Inflammatory macrophage (primary cell): ENCODE measurements around the gene TSHZ2.
"Not testable (repeated sequence)": the region's sequence is repeated elsewhere in the genome, so short reads cannot be mapped to it uniquely, and the experiment has no call there.

Source experiments
- DNase-seq, 2 donors: peaks; one replicate each; pipeline ENCODE4 v3.0.0-alpha.2; 2020 to 2022

Gene TSHZ2

DNA sequence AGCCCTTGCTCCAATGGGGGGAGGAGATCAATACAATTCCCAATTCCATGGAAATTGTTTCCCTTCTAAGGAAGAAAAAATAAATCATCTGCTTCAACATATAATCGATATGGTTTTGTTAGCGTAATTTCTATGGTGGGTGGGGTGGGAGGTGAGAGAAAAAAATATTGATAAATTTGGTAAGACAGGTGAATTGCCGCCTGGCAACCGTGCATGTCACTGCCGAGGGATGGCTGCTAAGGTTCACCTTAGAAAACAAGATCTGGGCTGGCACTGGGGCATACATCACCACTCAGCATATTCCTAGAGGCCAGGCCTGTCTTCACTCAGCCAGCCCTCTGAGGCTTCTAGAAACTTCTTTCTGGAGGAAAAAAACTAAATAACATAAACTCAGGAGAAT, 517.4 kb downstream of the TSHZ2 start:
- no peak for DNase-seq

DNA sequence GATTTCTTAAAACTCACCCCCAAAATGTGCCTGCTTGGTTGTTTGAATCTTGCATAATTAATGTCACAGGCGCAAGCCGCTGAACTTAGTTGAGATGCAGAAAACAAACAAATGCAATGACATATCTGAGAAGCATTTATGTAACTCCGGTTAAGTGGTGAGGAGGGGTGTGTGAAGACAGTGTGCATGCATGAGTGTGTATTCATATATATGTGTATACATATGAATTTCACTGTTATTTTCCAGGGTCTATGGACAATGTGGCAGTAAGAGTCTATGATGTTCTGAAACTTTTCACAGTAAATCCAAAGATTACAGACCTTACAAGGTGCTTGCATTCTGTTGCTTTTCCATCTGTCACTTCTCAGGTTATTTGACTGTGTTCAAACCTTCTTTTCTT, 518.5 kb downstream of the TSHZ2 start:
- no peak for DNase-seq

DNA sequence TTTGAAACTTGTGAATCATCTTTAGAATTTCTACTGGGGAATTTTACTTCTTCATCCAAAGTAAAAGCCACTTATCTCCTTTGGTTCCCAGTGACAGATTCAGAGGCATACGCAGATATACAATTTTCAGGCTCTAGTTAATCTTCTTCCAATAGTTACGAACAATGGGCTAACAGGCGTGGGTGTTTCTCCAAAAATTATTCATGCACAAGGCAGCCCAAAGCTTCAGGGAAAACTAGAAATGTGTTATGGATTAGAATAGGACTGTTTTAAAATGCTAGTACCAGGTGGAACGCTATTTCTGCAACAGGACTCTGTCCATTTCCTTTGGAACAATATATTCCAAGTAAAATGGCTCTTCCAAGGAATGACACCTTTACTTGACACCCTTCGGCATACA, 519.3 kb downstream of the TSHZ2 start:
- DNase-seq, result no peak

DNA sequence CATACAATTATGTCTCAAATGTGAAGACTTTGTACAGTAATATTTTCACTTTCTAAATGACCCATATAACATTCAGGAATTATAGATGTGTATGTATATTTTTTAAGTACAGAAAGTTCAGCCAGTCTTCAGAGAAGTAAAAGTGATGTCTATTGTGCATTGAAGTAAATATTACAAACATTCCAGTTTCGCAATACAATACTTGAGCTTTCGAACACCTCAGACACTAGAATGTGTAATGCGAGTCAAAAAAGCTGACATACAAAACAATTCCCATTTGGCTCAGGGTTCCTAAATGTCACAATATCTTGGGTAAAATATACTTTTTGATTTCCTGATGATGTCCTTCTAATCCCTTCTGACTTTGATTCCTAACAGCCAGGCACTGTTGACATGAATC, 520.1 kb downstream of the TSHZ2 start:
- DNase-seq, result no peak

DNA sequence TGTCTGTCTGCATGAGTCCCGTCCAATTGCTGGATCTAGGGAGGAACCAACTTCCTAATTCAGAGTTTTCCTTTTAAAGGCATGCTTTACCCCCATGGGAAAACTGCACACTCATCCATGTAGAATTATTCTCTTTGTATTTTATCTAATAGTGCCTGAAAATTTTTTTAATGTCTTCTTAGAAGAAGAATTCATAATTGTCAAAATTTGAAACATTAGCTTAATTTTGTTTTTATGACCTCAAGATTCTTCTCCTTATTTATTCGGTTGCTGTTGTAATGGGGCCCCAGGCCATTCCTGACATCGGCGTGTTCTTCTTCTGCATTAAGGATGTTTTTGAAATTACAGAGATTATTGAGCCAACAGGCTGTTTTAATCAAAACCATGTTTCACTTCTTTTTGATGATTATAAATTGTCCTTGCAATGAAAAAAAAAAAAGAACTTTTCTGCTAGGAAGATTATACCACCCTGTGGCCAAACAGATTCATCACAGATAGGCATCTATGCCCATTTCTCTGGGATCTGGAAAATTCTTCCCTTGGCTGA, 521.2 kb downstream of the TSHZ2 start:
- DNase-seq, result no peak

DNA sequence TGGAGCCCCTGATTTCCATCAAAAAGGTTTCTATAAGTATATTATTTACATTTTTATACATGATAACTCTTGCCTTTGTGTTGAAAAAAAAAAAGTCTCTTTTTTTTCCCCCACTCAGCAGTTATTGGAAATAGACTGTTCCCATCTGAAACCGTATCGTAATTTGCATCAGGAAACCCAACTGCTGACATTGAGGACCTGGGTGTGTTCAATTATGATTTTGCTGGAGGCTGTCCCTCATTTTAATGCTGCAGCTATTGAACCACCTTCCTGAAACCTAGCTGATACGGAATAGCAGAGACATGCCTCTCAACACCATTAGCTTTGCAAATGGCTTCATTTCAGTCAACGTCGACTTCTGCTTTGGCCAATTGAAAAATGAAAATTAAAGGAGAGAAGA, 522.6 kb downstream of the TSHZ2 start:
- DNase-seq, result no peak

DNA sequence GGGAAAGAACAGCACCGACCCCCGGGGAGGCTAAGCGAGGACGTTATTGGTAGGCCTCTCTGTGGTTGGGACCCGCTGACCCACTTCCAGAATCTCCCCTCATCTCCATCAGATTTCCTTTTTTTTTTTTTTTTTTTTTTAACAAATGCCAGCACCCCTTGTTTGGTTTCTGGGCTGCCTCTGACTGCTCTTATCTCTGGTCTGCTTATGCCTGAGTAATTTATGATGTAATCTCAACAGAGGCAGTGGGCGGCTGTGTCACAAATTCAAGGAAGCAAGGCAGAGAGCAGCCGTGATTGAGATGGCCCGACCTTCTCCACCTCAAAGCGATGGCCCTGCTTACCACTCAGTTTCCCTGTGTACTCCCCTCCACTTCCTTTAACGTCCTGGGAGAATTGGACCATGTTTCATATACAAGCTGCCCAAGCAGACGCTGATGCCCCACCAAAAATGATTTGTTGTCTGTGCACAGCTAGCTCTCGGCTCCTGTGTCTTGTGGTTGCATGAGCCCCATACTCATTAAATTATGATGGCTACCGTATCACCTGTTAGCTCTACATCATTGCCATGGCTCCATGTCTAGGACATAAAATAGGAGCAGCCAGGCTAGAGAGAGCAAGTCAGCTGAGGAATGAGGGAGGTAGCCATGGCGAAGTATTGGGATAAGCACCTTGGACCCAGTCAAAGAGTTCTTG, 523.4 kb downstream of the TSHZ2 start:
- DNase-seq, result peak; percentile 31 to 65

DNA sequence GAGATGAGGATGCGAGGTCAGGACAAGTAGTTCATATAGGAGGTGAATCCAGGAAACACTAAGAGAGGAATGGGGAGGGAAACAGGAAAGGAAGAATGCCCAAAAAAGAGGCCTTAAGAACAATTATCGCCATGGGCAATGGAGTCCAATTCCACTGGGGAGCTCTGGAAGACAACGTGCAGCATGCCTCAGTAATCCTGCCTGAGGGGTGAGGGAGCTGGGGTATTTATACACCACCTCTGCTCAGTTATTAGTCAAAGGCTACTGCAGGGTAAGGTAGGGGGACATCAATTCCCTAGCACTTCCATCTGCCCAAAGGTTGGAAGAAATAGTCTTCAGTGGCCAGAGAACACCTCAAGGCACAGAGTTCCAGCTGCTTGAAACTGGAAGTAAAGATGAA, 525.1 kb downstream of the TSHZ2 start:
- DNase-seq, result no peak

DNA sequence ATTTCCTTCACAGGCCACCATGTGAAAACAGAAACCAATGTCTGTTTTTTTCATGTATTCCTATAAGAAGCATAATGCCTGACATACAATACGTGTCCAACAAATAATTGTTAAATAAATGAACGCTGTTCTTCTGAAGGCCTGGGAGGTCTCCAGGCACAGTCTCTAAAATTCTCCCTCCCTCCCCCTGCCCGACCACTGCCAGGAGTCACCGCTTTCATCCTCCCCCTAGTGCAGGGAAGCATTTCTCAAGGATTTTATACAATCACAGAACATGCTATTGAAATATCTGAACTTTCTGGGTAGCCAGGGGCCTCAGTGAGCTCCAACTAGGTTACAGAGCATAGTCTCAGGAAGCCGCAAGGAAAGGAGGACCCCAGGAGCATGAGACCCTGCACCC, 526.2 kb downstream of the TSHZ2 start:
- DNase-seq, result no peak

DNA sequence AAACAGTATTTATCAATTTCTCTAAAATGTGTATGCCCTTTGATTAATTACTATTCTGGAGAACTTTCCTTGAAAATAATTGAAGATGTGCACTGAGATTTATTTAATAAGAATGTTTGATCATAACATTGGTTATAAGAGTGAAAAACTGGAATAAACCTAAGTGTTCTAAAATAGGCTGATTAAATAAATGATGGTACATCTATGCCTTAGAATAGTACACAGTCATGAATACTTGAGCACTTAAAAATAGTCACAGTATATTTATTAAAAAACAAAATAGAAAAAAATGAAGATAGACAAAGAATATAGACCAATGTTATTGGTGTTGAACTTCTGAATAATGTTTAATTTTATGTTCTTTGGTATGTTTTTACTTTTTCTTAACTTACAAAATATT, 528.5 kb downstream of the TSHZ2 start:
- no peak for DNase-seq

DNA sequence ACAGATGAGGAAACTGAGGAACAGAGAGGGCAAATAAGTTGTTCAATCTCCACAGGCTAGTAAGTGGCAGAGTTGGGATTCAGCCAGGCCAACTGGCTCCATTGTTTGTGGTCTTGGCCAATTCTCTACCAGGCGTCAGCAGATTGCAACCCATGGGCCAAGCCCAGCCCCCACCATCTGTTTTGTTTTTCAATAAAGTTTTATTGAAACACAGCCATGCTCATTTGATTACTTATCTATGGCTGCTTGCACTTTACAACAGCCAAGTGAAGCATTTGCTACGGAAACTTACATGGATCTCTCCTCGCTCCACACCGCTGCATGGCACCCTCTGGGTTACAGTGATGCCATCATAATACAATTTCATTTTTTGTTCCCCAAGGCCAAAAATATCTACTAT, 530.7 kb downstream of the TSHZ2 start:
- no peak for DNase-seq

DNA sequence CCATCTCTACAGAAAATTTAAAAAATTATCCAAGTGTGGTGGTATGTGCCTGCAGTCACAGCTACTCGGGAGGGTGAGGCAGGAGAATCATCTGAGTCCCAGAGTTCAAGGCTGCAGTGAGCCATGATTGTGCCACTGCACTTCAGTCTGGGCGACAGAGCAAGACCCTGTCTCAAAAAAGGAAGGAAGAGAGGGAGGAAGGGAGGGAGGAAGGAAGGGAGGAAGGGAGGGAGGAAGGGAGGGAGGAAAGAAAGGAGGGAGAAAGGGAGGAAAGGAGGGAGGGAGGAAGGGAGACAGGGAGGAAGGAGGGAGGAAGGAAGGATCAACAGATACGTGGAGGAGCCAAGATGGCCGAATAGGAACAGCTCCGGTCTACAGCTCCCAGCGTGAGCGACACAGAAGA, 531.4 kb downstream of the TSHZ2 start:
- no peak for DNase-seq

DNA sequence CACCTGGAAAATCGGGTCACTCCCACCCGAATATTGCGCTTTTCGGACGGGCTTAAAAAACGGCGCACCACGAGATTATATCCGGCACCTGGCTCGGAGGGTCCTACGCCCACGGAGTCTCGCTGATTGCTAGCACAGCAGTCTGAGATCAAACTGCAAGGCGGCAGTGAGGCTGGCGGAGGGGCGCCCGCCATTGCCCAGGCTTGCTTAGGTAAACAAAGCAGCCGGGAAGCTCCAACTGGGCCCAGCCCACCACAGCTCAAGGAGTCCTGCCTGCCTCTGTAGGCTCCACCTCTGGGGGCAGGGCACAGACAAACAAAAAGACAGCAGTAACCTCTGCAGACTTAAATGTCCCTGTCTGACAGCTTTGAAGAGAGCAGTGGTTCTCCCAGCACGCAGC, 531.9 kb downstream of the TSHZ2 start:
- not testable (repeated sequence) for DNase-seq

DNA sequence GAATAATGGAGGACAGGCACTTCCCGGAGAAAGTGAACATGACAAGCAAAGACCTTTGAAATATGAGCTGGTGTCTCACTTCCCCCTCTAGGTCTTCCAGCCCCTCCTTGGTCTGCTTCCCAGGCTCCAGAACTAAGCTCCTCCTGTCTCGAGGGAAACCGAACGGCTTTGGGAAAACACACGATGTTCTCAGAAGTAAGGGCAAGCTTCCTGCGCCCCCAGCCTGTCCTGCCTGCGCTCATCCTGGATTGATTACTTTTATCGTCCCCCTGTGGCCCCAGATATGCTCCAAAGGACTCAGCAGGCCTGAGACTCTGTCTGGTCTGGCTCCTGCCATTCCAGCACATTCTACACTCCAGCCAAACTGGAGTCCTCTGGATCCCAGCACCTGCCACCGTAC, 538.1 kb downstream of the TSHZ2 start:
- no peak for DNase-seq

DNA sequence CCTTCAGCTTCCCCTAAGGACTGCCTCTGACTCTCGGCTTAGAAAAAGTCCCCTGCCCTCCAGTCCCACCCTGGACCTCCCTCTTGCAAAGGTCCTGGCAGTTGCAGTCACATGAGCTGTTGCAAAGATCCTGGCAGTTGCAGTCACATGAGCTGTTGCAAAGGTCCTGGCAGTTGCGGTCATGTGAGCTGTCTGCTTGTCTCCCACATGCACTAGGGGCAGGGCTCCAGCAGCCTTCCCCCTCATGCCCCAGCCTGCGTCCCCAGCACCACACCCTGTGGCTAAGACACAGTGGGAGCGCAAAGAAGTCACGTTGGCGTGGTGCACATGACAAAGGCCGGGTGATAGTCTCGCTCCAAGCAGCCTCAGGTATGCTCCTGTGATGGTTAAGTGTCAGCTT, 538.5 kb downstream of the TSHZ2 start:
- peak in 1 of 2 donors; percentile 9 for DNase-seq

DNA sequence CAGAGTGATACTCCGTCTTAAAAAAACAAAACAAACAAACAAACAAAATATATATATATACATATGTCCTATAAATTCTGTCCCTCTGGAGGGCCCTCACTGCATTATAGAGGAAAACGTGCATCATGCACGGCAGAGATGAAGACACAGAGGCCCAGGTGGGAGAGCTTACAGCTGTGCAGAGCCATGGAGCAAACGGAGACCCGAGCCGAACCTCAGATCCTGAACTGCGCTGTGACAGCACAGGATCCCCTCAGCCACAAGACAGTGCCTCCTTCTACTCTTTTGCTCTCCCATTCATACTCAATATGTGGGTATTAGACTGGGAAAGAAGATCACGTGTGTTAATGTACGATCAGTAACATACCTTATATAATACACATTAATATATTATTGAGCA, 539.9 kb downstream of the TSHZ2 start:
- DNase-seq, result no peak

DNA sequence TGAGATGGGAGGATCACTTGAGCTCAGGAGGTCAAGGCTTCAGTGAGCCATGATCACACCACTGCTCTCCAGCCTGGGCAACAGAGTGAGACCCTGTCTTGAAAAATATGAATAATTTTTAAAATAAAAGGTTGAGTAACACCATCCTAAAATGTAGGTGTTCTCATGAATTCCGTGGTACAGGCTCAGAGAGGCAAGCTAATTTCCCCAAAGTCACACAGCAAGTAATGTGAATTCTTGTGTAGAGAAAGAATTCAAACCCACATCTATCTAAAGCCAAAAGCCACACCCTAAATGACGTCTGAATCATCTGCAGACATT, 541.0 kb downstream of the TSHZ2 start:
- no peak for DNase-seq

DNA sequence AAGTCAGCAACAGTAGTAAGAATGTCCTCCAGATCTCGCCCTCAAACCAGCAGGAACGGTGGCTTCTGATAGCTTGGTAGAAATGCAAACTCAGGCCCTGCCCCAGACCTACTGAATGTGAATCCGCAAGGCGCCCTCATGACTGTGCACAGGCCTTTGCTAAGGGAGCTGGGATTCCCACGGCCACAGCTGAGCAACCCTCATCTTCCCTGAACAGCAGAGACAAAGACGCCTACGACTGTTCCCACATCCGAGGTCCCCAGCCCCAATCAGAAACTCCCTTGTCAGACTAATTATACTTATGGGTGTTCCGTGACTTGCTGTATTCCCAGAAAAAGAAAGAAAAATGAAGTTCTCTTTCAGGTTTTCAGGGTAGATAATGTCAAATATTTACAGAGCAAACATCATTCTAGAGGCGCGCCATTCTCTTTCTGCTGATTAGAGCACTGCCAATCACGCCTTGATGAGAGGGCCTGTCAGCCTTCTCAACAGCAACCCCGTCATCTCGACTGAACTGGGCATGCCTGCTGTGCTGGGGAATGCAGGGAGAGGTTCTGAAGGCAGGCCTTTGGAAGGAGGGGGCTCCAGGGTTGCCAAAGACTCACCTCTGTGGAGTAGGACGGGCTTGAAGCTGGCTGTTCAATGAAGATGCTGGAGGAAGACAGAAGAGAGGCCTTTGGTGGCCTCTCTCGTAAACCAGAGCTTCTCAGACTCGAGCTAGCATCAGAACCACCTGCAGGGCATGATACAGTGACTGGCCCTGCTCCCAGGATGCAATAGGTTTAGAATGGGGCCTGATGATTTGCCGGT, 541.5 kb downstream of the TSHZ2 start:
- no peak for DNase-seq

DNA sequence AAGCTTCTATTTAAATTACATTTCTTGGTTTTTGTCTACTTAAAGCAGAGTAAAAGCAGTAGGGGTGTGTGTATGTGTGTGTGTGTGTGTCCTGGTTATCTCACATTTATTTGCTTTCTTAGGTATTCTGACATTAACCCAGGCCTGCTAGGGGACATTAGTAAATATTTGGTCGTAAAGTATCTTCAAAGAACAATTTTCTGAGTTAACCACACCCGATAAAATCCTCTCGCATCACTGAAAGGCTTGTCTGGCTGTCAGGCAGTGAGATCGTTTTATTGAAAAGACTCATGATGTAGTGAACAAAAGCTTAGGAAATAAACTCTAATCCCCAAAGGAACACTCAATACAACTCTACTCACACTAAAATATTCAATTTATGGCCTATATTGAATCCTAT, 543.6 kb downstream of the TSHZ2 start:
- no peak for DNase-seq

DNA sequence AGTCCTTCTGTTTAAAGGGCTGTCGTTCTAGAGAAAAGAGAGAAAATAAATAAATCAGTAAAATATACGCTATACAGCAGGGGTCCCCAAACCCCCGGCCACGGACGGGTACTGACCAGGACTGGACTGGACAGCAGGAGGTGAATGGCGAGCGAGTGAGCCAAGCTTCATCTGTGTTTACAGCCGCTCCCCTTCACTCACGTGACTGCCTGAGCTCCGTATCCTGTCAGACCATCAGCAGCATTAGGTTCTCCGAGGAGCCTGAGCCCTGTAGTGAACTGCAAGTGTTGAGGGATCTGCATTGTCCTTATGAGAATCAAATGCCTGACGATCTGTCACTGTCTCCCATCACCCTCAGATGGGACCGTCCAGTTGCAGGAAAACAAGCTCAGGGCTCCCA, 545.0 kb downstream of the TSHZ2 start:
- no peak for DNase-seq

DNA sequence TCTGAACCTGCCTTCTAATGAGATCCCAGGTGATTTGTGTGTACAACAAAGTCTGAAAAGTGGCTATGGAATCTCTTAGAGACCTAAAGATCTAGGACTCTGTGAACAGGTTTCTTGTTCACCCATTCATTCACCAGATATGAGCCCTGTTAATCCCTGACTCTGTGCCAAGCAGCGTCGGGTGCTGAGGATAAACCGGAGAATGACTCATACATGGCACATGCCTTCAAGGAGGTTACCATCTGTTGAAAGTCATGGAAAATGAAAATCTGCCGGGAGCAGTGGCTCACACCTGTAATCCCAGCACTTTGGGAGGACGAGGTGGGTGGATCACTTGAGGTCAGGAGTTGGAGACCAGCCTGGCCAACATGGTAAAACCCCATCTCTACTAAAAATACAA, 549.3 kb downstream of the TSHZ2 start:
- DNase-seq, result not testable (repeated sequence)

DNA sequence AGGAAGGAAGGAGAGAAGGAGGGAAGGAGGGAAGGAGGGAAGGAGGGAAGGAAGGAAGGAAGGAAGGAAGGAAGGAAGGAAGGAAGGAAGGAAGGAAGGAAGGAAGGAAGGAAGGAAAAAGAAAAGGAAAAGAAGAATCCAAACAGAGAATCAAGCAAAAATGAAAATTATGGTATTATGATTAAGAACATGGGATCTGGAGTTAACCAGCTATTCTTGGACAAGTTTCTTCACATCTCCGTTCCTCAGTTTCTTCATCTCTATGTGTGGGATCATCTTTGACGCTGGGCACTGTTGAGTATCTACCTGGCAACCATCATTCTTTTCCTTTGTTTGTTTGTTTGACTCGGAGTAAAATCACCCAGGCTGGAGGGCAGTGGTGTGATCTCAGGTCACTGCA, 549.9 kb downstream of the TSHZ2 start:
- no peak for DNase-seq

DNA sequence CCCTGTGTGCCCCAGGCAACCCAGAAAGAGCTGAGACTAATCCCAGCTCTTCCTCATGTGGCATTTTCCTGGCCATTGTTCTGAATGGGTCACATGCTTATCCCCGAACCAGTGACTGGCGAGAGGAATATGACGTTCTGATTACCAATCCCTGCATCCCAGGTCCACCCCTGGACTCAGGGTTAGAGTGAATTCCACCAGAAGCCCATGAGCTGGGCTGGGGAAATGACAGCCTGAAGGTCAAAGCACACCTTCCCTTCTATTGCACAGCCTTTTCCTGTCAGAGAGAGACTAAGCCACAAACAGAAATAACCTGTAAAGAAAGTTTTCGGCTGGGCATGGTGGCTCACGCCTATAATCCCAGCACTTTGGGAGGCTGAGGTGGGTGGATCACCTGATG, 550.5 kb downstream of the TSHZ2 start:
- no peak for DNase-seq

DNA sequence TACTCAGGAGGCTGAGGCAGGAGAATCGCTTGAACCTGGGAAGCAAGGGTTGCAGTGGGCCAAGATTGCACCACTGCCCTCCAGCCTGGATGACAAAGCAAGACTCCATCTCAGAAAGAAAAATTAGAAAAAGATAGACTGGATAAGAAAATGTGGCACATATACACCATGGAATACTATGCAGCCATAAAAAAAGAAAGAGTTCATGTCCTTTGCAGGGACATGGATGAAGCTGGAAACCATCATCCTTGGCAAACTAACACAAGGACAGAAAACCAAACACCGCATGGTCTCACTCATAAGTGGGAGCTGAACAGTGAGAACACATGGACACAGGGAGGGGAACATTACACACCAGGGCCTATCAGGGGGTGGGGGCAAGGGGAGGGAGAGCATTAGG, 551.5 kb downstream of the TSHZ2 start:
- not testable (repeated sequence) for DNase-seq
